SK-N-SH (cell line): Measurements from ENCODE around the gene SEPTIN10. TPM values are rescaled to one million over a fixed set of nuclear protein-coding genes. Genes with fewer than 3 reads are reported as not detected.

ENCODE experiments used
- CTCF ChIA-PET: fragments of 300-600, 350-600 bp; formaldehyde crosslinking; extraction: SDS; loops from one replicate; lab custom pipeline; 2021; lab: Yijun Ruan, JAX
- POLR2A ChIA-PET: fragments of 350-600 bp; sonication (Branson Sonifier 250); formaldehyde crosslinking; extraction: SDS; loops from one replicate; lab custom pipeline; 2020; ENCODE audit warnings: antibody characterized with exemption, inconsistent platforms; lab: Yijun Ruan, JAX
- DNase-seq: peaks from one replicate; pipeline ENCODE4 v3.0.0; 2012
- H2AFZ ChIP-seq: fragments of 200-600 bp; sonication (generic); 2 replicates; pipeline ENCODE4 v1.8.1; 2016; ENCODE audit warnings: antibody characterized with exemption, mild to moderate bottlenecking, low read depth
- H3F3A ChIP-seq: fragments of 200-600 bp; sonication (generic); replicated peaks from 2 replicates; pipeline ENCODE3; 2016; ENCODE audit warnings: antibody characterized with exemption, mild to moderate bottlenecking; ENCODE audit not compliant: insufficient read depth
- H3K27ac ChIP-seq, 2 experiments: fragments of 200-500 bp in 1 of 2; fragments of 200-600 bp in 1 of 2; sonication (Bioruptor generic) in 1 of 2; sonication (generic), shearing (Covaris generic) in 1 of 2; 2 replicates each; pipeline versions ENCODE4 v1.5.1 to v1.6.1; 2014 to 2016; ENCODE audit warnings: low read depth in 2 of 2, inconsistent platforms in 1 of 2, low read length in 1 of 2, mild to moderate bottlenecking in 1 of 2, mixed read lengths in 1 of 2
- H3K27me3 ChIP-seq: fragments of 200-600 bp; sonication (generic), shearing (Covaris generic); 2 replicates; pipeline ENCODE4 v1.6.1; 2016; ENCODE audit warnings: mixed run types; ENCODE audit not compliant: insufficient read depth
- H3K36me3 ChIP-seq, 2 experiments: fragments of 200-500 bp in 1 of 2; fragments of 200-600 bp in 1 of 2; sonication (Bioruptor generic) in 1 of 2; sonication (generic) in 1 of 2; replicated peaks in 1 of 2; 2 replicates each; pipeline versions ENCODE3 to v1.5.1; 2014 to 2016; ENCODE audit warnings: low read length in 1 of 2, mild to moderate bottlenecking in 1 of 2; ENCODE audit not compliant: insufficient read depth in 2 of 2, control insufficient read depth in 1 of 2
- H3K4me1 ChIP-seq, 2 experiments: fragments of 200-500 bp in 1 of 2; fragments of 200-600 bp in 1 of 2; sonication (Bioruptor generic) in 1 of 2; sonication (generic), shearing (Covaris generic) in 1 of 2; 2 replicates each; pipeline versions ENCODE4 v1.5.1 to v1.6.1; 2014 to 2016; ENCODE audit warnings: low read depth in 1 of 2, low read length in 1 of 2, mixed run types in 1 of 2; ENCODE audit not compliant: insufficient read depth in 2 of 2, control insufficient read depth in 1 of 2
- H3K4me2 ChIP-seq: fragments of 200-600 bp; sonication (generic), shearing (Covaris generic); 2 replicates; pipeline ENCODE4 v1.6.1; 2017; ENCODE audit warnings: mixed run types
- H3K4me3 ChIP-seq, 2 experiments: fragments of 200-500 bp in 1 of 2; fragments of 200-600 bp in 1 of 2; sonication (Bioruptor generic) in 1 of 2; sonication (generic), shearing (Covaris generic) in 1 of 2; 2 replicates each; pipeline versions ENCODE4 v1.5.1 to v1.8.1; 2014 to 2016; ENCODE audit warnings: low read depth in 2 of 2, inconsistent platforms in 1 of 2, low read length in 1 of 2, mild to moderate bottlenecking in 1 of 2, mixed read lengths in 1 of 2, moderate library complexity in 1 of 2
- H3K79me2 ChIP-seq: fragments of 200-600 bp; sonication (generic); 2 replicates; pipeline ENCODE4 v1.8.1; 2017; ENCODE audit warnings: mild to moderate bottlenecking; ENCODE audit not compliant: insufficient read depth
- H3K9ac ChIP-seq: fragments of 200-600 bp; sonication (generic); 2 replicates; pipeline ENCODE4 v1.6.1; 2017; ENCODE audit warnings: mixed run types
- H3K9me2 ChIP-seq: fragments of 200-600 bp; sonication (generic); 2 replicates; pipeline ENCODE4 v1.6.1; 2017; ENCODE audit warnings: mixed run types
- H3K9me3 ChIP-seq: fragments of 200-600 bp; sonication (generic); 2 replicates; pipeline ENCODE4 v1.6.1; 2017; ENCODE audit warnings: mixed run types, mild to moderate bottlenecking, moderate library complexity
- H4K20me1 ChIP-seq: fragments of 200-600 bp; sonication (generic); 2 replicates; pipeline ENCODE4 v1.6.1; 2017; ENCODE audit warnings: mild to moderate bottlenecking, mixed run types; ENCODE audit not compliant: insufficient read depth
- FOXJ3 ChIP-seq: sonication (generic); formaldehyde crosslinking; IDR thresholded peaks from 2 replicates; pipeline ENCODE4 v1.5.1; 2020; ENCODE audit warnings: mild to moderate bottlenecking, missing genetic modification reagents
- FOXM1 ChIP-seq: IDR thresholded peaks from 2 replicates; pipeline ENCODE4 v1.4.0; 2012; ENCODE audit warnings: low read depth, mild to moderate bottlenecking
- GABPA ChIP-seq: IDR thresholded peaks from 2 replicates; pipeline ENCODE4 v1.4.0; 2012; ENCODE audit warnings: low read depth, mild to moderate bottlenecking
- MEF2A ChIP-seq: IDR thresholded peaks from 2 replicates; pipeline ENCODE4 v1.4.0; 2012; ENCODE audit warnings: low read depth, borderline replicate concordance
- NFIC ChIP-seq: IDR thresholded peaks from 2 replicates; pipeline ENCODE4 v1.4.0; 2012; ENCODE audit warnings: borderline replicate concordance
- POLR2AphosphoS5 ChIP-seq: IDR thresholded peaks from 2 replicates; pipeline ENCODE4 v1.6.1; 2012; ENCODE audit warnings: low read depth, low read length
- RAD21 ChIP-seq: IDR thresholded peaks from 2 replicates; pipeline ENCODE4 v1.6.1; 2012; ENCODE audit warnings: mild to moderate bottlenecking, low read length
- RXRA ChIP-seq: IDR thresholded peaks from 2 replicates; pipeline ENCODE4 v1.4.0; 2012; ENCODE audit warnings: low read depth, mild to moderate bottlenecking, borderline replicate concordance
- TCF12 ChIP-seq: IDR thresholded peaks from 2 replicates; pipeline ENCODE4 v1.4.0; 2012
- YY1 ChIP-seq: IDR thresholded peaks from 2 replicates; pipeline ENCODE4 v1.4.0; 2012; ENCODE audit warnings: low read depth, mild to moderate bottlenecking
- whole genome bisulfite sequencing: methylation state at CpG from one replicate; pipeline ENCODE4 v1.1.6; 2017; ENCODE audit warnings: low lambda C conversion rate; 5-methylcytosine and 5-hydroxymethylcytosine counted together
- polyA plus RNA-seq, 3 experiments: library from polyadenylated mRNA; depleted of rRNA; stranded (reverse); fragments of >200 nt; gene quantifications; 2 replicates each; pipeline ENCODE4 v1.2.3, GENCODE V29; 2012
- TF ChIP-seq, protein P1 (sequence below): IDR thresholded peaks from 2 replicates; pipeline ENCODE4 v1.4.0; 2012; ENCODE audit warnings: low read depth

The SEPTIN10 gene
- polyA plus RNA-seq, 1 of the 3 experiments (the other 2 are of a cell fraction): 46.5 TPM

DNA sequence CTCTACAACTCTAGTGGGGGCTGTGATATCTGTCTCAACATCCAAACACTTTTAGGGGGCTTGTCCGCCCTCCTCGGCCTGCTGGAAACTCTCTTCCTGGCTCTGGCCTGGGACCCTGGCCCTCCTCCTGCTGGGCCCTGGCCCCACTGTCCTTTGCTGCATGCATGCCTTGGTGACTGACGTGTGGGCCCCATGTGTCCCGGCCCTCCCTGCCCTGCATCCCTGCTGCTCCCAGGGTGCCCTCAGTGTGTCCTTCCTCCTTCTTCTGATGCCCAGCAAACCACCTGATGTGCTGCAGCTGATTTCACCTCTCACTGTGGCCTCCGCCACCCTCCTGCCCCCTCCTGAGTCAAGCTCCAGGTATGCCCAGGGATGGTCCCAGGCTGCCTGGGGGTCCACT is 101.7 kb downstream of the SEPTIN10 start:
- H4K20me1 ChIP-seq: no peaks in the 10 kb centered on the region
- TF ChIP-seq POLR2AphosphoS5: no peak
- no peak for TF ChIP-seq MEF2A
- no peak for TF ChIP-seq GABPA
- no peak for TF ChIP-seq FOXJ3 (CRISPR knock-in tag)
- TF ChIP-seq RXRA: no peak
- no peak for TF ChIP-seq NFIC
- no peak for TF ChIP-seq FOXM1
- H3K36me3 ChIP-seq: no peaks in the 10 kb centered on the region
- WGBS: 64% methylated on average over 4 of the region's 5 CpGs
- no peak overlapping the region for H3K9ac ChIP-seq
- no peak overlapping the region for H3K27ac ChIP-seq
- H3F3A ChIP-seq: peaks cover 5% of the 10 kb centered on the region
- DNase-seq: no peak
- no peak overlapping the region for H3K4me2 ChIP-seq
- POLR2A ChIA-PET: no interaction called here
- no peaks in the 10 kb centered on the region for H3K79me2 ChIP-seq
- no peaks in the 10 kb centered on the region for H3K9me3 ChIP-seq
- CTCF ChIA-PET: interaction anchor here (1.1 to 6.1 kb wide), 3 partner anchors 34 to 383 kb away, joined by 3 to 160 read pairs (median 34); partner anchors contain the start of gene SH3RF3
- no peaks in the 10 kb centered on the region for H3K9me2 ChIP-seq
- H2AFZ ChIP-seq: no peak overlapping the region
- no peaks in the 10 kb centered on the region for H3K27me3 ChIP-seq
- peaks cover 4 to 19% of the 10 kb centered on the region in 2 experiments; a peak in 2 of 4 replicates for H3K4me1 ChIP-seq
- H3K4me3 ChIP-seq: no peak overlapping the region

DNA sequence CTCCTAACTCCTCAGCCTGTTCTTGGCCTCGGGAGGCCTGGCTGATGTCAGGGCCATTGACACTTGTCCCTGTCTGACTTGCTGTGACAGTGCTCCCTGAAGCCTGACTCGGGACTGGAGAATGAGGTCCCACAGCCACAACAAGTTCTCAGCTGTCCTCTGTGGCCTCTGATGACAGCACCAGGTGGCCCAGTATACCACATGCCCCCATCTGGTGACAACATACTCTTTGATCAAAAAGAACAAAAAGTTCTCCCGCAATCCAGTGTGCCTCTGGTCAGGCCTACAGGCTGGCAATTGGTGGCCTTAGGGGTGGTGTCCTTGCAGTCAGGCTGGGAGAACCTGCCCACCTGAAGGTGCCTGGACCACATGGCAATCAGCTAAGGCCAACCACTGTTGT is 102.6 kb downstream of the SEPTIN10 start:
- no peaks in the 10 kb centered on the region for H3K79me2 ChIP-seq
- no peak overlapping the region for H3K4me3 ChIP-seq
- no peaks in the 10 kb centered on the region for H3K27me3 ChIP-seq
- no peak overlapping the region for H2AFZ ChIP-seq
- no peak overlapping the region for H3K27ac ChIP-seq
- H4K20me1 ChIP-seq: no peaks in the 10 kb centered on the region
- H3K36me3 ChIP-seq: no peaks in the 10 kb centered on the region
- TF ChIP-seq TCF12: no peak
- no peak for TF ChIP-seq GABPA
- TF ChIP-seq YY1: no peak
- no peak for TF ChIP-seq NFIC
- TF ChIP-seq RAD21: no peak
- TF ChIP-seq, protein P1, sequence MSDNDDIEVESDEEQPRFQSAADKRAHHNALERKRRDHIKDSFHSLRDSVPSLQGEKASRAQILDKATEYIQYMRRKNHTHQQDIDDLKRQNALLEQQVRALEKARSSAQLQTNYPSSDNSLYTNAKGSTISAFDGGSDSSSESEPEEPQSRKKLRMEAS: no peak
- TF ChIP-seq, all 33 proteins: peak for 0
- H3K4me2 ChIP-seq: no peak overlapping the region
- 80% methylated on average over 2 of the region's 3 CpGs for WGBS
- ChIA-PET CTCF (interaction anchor here (1.1 to 6.1 kb wide), 22 partner anchors 12 to 517 kb away, joined by 3 to 160 read pairs (median 10); partner anchors contain the start of gene SH3RF3), POLR2A (no interaction called here)
- DNase-seq: no peak
- peaks cover 4 to 19% of the 10 kb centered on the region in 2 experiments; a peak in 2 of 4 replicates for H3K4me1 ChIP-seq
- peaks cover 5% of the 10 kb centered on the region for H3F3A ChIP-seq
- H3K9ac ChIP-seq: no peak overlapping the region
- no peaks in the 10 kb centered on the region for H3K9me3 ChIP-seq
- no peaks in the 10 kb centered on the region for H3K9me2 ChIP-seq
